Activated CD8-positive, alpha-beta memory T cell treated with anti-CD3 and anti-CD28 coated beads for 24 hours (primary cell): ENCODE results near the gene NCKAP1.

ENCODE experiments used
- DNase-seq: peaks from one replicate; pipeline ENCODE4 v3.0.0-alpha.2; 2020

NCKAP1 gene

GRCh38 chr2:182866461-182867406 lies 171.5 kb downstream of the NCKAP1 start, which contains the start of gene FRZB:
Gene FRZB (minus strand): TSS chr2:182866637. CDS start chr2:182866552, 85 bp downstream.
- DNase-seq, result no peak

- DNase-seq, result no peak
These were observed 172.2 kb downstream of the NCKAP1 start for GRCh38 chr2:182866095-182866460.

DNA sequence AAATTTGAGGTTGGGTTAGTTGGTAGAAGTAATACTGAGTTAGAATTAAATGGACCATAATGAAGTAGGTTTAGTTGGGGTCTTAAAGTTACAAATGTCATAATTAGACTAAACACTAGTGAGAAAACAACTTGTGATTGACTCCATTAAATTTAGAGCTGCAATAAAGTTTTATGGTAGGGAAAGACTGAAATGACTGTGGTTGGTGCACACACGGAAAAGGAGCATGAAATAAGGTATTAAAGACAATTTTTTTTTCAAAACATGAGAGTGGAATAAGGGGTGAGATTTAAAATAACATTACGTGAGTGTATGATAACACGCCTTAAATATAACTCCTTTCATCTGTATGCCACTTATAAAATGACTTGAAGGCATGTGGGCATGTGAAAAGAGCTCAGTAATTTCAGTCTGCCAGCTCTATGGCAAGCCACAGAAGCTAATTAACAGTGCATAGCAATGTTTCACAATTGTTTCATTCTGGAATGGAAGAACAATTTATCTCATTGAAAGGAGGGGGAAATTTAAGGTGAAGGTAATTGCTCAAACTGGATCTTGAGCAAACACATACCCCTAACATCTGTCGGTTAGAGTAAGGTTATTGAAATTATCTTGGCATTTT lies 173.2 kb downstream of the NCKAP1 start:
- DNase-seq, result no peak

- no peak for DNase-seq
These were observed 174.6 kb downstream of the NCKAP1 start for GRCh38 chr2:182863642-182864041.

DNA sequence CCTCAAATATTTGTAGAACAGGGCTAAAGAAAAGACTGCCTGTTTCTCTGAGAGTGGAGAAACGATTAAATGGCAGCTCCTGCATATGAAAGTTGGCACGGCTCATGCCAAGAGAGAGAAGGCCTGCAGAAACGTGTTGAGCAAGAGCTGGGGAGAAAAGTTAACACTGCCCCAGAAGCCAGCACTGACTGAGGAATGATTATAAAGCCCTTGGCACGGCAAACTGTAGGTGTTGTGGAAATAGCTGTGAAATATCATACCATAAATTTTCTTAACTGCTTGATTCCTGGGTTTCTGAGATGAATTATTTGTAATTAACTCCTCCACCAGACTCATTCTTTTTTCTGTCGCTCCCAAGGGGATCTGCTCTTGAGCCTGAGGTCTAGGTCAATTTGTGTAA lies 176.2 kb downstream of the NCKAP1 start:
- DNase-seq, result no peak

GRCh38 chr2:182860858-182861257 lies 177.4 kb downstream of the NCKAP1 start:
- no peak for DNase-seq
